GM19351 (cell line): ENCODE results near the gene HDAC7.

Experiments
- ATAC-seq: cut with Tn5 transposase; IDR thresholded peaks from one replicate; pipeline ENCODE4 v1.9.1; 2021; ENCODE audit warnings: mild to moderate bottlenecking, moderate library complexity; ENCODE audit not compliant: unreplicated experiment

The HDAC7 gene

DNA sequence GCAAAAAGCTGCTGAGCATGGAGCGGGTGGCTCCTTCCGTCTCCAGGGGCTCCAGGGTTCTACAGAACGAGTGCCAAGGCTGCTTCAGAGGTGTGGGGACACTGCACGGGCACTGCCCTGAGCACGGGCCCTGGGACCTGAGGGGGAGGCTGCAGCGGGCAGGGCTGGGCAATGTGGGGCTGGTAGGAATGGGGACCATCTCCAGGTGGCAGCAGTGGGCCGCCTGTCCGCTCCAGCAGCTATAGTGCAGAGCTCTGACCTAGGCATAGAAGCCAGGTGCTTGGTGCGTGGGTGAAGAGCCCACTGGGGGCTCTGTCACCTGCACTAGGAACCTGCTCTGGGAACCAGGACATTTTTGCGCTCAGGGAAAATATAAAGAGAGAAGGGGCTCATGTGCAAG, 22.3 kb downstream of the HDAC7 start:
- no peak for ATAC-seq

DNA sequence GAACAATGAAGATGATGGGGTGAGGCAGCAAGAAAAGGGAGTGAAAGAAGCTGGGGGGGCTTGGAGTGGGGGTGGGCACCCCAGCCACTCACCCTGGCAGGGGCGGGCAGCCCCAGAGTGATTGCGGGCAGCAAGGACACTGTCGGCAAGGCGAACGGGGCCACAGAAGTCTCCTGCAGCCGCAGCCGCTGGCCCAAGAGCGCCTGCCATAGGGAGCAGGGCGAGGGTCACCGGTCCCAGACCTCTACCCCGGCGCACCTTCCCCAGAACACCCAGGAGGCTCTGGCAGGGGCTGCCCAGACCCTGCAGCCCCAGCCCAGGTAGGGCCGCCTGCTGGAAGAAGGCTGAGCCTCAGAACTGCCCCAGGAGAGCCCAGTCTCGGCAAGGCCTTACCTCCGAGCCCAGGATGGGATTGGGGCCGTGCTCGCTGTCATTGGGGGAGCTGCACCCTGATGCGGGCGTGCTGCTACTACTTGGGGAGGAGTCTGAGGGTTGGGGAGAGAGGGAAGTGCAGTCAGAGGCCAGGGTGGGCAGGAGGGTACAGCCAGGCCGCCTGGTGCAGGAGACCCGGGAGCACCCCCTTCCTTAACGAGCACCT, 23.8 kb downstream of the HDAC7 start:
- ATAC-seq: no peak

DNA sequence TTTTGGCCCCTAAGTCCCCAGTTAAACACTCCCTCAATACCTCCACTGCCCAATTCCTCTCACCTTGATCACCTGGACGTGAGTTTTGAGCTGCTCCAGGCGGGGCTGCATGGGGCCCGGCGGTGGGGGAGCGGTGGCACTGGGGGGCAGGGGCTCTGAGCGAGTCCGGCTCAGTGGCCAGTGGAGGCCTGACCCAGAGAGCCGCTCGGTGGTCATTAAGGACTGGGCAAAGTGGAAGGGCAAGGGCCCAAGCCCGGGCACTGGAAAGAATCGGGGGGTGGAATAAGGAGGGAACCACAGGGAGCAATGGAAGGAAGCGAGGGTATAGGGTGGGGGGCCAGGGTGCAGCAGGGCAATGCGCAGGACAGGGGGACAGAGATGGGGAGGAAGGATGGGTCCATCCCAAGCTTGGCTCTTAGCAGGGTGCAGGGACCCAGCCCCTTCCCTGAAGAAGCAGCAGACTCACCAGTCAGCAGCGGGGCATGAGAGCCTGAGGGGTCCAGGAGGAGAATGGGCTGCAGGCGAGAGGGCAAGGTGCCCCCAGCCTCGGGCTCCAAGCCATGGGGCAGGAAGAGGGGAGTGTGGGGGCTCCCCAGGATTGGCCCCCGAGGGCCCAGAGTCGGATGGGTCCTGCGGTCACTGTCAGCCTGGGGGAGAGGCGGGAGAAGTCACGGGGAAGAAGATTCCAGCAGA, 24.4 kb downstream of the HDAC7 start:
- ATAC-seq: no peak

DNA sequence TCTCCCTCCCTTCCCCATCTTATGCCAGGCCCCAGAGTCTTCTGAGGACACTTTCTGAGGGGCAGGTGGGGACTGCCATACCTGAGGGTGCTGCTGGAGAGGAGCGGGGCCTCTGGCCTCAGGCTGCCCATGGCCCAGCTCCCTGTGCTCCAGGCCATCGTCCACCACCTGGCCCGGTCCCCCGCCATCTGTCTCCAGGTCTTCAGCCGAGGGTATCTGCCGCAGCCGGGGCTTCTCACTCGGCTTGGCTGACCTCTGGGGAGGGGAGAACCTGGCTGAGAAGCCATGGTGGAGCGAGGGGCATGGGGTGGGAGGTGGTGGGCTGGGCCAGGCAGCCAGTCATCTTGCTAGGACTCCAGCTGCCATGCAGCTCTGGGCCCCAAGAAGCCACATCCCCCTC, 25.0 kb downstream of the HDAC7 start:
- ATAC-seq: no peak

DNA sequence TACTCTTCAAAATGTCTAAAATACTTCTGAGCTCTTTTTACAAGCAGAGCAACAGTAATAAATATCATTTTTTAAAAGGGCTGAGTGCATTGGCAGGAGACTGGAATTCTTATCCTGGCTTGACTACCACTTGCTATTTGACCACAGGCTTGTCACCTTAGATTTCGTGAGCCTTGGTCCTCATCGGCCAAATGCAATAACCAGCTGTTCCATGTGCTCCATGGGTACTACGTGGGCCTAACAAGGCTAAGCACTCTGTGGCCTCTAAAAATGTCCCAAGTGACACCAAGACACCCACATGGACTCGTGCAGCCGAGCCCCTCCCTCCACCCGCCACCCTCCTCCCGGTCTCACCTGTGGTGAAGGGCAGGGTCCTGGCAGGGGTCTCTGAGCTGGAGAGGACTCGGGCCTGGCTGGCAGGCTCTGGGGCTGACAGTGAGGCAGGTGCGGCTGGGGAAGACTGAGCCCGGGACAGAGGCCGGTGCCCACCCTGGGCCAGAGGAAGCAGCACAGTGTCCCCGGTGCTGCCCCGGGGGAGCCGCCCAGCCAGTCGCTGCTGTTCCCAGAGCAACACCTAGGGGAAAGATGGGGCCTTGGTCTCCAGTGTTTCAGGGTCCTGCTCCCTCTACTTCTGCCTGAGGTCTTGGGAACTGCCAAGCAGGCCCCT, 26.6 kb downstream of the HDAC7 start:
- ATAC-seq: no peak

DNA sequence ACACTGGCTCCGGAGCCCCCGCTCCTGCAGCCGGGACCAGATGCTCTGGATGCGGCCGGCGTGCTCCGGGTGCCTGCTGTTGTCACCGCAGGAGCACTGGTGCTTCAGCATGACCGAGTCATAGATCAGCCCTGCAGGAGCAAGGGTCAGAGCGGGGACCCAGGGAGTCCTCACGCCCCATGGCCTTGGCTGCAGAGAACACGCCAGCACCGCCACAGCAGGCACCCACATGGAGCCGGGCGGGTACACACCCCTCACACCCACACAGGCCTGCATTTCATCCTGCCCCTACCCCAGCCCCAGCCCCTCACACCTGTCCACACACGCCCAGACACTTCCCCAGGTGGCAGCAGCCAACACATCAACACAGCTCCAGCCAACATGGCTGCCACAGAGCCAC, 27.8 kb downstream of the HDAC7 start:
- ATAC-seq: no peak

DNA sequence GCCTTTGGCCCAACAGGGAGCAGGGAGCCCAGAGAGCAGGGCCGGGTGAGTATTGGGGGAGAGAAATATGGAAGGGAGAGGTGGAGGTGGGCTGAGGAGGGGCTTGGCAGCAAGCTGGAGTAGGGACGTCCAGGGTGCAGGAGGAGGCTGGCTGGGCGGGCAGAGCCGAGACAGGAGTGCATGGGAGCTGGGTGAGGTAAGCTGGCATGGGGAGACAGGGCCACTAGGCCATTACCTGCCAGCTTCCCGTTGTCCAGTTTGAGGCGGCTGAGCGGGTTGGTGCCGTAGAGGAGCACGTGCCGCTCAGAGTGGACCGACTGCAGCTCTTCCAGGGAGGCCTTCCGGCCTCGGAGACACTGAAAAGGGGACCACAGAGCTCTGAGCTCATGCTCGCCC, 28.4 kb downstream of the HDAC7 start:
- ATAC-seq: no peak

DNA sequence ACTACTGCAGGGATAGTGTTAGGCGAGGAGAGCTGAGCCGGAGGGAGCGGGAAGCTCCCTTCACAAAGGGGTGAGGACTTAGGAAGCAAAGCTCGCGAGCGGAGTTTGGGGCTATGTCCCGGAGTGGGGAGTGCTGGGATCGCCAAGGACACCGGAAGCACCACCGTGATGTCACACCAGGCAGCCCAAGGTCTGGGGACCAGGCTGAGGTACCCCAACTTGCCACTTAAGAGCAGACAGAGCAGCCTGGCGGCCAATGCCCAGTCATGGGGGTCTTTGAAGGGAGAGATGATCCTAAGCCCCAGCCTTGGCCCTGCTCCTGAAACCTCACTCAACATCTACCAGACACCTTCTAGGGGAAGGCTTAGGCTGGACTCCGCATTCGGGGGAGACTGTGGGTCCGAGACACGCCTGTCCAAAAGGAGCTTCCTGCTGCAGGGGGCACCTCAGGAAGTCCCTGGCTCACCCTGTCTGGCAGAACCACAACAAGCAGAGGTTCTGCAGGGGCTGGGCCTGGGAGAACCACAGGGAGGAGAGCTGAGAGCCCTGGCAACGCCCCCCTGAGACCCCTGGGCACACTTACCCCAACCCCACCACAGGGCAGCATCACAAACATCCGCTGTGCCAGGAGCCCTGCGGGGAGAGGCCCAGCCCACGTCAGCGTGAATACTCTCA, 28.9 kb downstream of the HDAC7 start:
- ATAC-seq: no peak

DNA sequence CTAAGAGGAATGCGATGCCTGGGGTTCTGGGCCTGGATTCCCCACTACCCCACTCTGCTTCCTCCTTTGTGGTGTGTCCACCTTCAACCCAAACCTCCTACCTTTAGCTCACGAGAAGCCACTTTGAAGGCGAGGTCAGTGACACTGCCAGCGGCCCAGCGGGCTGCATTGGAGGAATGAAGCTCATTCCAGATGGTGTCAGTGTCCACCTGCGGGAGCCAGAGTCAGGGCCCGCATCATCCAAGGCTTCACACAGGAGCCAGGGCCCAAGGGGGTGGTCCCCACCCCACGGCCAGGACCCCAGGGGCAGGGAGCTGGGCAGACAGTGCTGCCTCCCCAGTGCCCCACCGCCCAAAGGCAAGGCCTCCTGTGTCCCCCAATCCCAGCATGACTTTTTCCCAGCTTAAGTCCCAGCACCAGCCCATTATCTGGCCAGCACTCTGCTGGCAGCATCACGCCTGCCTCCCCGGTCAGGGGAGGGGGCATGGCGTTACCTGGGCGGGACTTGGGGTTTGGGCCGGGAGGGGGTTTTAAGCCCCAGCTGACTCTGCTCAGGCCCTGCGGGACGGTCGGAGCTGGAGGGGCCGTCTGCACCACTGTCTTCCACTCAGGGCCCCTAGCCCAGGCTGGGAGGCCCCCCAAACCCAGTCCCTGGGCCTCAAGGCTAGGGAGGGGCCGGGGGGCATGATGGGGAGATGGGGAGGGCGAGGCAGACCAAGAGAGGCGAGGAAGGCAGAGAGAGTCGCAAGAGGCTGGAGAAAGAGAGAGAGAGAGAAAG, 29.8 kb downstream of the HDAC7 start:
- no peak for ATAC-seq

DNA sequence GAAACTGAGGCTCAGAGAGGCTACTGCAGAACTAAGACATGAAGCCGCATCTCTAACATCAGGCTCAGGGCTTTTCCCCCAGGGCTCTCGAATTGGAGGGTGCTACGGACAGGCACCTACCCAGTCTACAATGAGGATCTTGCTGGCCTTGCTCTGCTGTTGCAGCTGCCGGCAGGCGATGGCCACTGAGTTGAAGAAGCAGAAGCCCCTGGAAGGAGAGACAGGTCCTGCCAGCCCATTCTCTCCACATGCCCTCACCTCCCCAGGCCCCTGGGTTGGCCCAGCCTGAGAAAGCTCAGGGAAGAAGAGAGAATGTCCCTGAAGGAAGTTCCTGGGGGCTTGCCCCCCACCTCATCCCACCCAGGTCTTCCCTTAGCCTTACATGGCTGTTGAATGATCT, 30.6 kb downstream of the HDAC7 start:
- no peak for ATAC-seq

DNA sequence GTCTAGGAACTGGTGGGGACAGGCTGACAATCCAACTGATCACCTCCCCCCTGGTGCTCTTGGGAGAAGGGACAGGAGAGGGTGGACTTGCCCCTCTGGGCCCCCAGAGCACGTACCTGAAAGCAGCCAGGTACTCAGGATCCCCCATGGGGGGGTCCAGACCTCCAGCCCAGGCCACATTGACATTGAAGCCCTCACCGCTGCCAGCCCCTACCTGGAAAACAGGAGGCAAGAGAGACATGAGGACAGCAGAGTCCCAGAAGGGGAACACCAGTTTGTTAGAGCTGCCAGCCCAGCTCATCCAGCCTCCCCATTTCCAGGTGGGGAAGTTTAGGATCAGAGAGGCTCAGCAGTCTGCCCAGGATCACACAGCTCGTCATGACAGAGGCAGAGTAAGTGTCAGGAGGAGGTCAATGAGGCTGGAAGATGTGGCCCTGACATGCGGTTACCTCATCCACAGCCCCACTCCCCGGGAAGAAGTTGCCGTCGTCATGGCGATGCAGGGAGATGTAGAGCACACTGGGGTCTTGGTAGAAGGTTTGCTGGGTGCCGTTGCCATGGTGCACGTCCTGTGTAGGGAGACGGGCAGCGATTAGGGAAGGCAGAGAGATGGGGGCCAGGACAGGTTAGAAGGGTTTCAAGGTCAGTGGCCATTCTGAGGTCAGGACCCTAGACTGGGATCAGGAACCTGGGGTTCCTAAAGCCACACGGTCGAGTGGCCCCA, 31.9 kb downstream of the HDAC7 start:
- no peak for ATAC-seq

DNA sequence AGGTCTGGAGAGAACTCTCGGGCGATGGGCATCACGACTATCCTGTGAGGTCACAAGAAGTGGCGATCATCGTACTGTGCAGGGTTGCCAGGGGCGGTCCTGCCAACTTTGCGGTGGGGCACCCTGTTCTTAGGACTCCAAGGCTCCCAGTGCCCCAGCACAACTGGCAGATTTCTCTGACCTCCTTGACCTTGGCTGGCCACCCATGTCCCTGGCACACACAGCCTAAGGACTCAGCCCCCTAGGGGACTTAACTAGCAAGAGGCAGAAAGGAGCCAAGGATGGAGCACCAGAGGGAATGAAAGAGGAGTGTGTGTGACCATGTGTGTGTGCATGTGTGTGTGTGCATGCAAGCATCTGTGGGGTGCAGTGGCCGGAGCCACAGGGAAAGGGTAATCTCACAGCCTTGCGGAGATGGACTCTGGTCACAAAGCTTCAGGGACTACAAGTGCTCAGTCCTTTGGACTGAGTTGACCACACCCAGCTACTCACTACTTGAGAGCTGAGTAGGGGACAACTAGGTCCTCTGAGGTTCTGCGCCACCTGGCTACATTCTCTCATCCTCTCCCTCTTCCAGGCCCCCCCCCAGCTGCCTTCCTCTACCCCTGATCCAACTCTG, 32.9 kb downstream of the HDAC7 start:
- ATAC-seq: no peak

DNA sequence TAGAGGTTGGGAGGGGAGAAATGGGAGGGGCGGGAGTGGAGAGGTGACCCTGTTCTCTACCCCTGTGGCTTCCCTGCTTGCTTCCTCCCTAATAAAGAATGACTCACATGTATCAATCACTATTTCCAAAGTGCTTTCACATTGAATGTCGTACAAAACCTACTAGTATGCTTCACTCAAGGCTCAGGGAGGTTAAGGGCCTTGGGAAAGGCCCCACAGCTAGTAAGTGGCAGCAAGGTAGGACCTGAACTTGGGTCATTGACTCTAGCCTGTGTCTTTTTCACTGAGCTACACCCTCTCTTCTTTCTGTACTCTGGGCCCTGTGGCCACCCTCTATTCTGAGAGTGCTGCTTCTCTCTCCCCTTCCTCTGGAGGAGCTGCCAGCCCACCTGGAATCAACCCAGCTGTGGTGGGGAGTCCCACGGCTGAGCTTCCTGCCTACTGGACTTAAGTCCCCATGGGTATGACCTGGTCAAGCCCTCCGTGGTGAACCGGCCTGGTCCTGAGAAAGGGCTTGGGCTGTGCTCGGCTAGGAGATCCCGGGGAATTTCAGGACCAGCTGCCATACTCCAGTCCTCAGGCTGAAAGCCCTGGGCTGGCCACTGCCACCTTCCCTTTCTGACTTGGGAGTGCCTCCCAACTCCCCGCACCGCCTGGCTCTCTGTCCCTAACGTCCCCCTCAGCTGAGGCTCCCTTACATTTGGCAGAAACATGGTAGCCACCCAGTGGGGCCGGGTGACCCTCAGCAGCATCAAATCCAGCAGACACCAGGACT, 33.6 kb downstream of the HDAC7 start:
- ATAC-seq: no peak

DNA sequence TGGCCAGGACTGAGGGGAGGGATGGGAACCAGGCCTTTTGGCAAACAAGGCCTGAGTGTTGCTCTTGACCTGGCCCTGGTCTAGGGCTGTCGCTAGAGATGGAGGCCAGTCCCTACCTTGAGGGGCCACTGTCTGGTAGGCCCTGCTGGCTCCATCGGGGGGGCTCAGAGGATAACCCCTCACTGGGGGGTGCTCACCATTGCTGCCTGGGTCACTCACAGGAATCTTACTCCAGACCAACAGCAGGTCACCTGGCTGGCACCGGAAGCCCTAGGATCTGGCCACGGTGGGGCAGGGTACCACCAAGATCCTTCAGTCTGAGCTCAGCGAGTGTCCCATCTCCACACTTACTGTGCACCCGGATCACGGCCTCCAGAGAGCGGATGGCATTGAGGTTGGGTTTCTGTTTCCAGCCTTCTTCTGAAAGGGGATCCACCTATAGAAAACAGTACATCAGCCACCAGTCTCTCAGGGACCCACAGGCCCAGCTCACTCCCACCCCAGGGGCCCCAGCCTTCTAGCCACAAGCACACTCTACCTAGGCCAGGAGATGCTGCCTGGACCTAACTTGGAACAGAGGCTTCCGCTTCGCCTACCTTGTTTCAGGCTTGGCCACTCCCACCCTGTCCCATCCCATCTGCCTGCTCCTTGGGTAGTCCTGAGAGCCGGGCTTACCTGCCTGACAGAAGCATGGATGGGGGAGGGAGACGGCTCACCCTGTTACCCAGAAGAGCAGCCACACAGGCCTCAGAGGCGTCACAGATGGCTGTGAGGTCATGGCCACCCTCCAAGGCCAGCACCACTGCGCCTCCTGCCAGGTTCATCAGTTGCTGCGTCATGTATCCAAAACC, 34.4 kb downstream of the HDAC7 start:
- ATAC-seq: no peak

DNA sequence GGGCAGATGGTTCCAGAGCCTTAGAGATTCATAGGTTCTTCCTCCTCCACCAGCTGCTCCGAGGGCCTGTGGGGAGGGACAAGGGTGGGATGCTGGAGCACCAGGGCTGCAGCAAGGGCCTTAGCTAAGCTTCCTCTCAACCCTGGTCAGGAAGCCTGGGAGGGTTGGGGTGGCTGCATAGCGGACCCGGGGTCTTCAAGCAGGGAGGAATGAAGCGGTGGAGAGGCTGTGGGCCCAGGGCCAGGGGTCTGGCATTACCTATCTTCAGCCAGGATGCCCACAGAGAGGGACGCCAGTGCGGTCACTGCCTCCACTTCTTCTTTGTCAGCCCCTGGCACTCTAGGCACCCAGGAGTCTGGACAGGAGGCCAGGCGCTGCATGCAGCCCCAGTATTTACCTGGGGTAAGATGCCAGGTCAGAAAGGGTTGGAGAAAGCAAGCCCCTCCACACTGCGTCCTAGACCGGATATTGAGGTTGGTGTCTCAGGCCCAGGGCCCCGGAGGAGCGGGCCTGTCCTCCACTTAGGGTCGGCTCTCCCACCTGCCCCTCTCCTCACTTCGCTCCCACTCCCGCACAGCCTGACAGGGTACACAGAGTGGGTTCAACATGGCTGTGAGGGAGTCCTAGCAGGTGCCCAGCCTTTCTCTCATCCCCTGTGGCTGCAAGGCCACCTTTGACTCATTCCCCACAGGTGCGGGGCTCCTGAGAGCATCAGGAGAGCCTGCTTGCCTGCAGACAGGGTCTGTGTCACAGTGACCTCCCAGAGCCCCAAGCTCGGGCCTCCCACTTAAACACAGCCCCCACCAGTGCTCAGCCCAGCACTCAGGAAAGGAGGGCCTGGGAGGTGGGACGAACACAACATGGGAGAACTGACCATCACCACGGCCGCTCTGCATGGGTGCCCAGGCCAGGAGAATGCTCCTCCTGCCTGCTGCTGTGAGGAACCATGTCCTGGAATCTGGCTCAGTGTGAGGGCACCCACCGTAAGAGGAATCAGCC, 35.6 kb downstream of the HDAC7 start:
- ATAC-seq: no peak

DNA sequence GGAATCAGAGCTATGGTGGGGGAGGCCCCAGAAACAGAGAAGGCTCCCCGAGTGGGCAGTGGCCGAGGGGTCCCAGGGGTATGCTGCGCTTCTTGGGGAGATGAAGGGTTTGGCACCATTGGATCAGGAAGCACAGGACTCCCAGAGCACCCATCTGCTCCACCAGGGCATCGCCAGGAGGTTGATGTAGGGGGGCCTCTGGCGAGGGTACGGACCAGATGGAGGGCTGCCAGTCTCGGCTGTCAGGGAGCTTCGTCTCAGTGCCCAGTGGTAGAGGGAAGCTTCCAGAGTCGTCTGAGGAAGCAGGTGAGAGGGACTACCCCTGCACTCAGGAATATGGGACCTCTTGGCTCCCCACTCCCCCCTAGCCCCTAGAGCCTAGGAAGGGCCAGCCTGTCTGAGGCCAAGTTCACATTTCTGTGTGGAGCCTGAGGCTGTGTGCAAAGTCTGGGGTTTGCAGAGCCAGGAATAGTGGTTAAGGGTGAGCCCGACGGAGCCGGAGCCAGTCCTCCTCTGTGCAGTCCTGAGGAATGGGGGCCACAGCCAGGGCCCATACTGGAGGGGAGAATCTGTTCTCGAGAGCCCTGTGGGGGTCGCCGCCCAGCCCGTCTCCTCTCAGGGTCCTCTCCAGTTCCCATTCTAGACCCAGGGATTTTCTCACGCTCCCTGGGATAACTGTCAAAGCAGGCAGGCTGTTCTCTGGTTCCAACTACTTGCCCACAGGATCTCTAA, 36.5 kb downstream of the HDAC7 start:
- ATAC-seq: no peak

DNA sequence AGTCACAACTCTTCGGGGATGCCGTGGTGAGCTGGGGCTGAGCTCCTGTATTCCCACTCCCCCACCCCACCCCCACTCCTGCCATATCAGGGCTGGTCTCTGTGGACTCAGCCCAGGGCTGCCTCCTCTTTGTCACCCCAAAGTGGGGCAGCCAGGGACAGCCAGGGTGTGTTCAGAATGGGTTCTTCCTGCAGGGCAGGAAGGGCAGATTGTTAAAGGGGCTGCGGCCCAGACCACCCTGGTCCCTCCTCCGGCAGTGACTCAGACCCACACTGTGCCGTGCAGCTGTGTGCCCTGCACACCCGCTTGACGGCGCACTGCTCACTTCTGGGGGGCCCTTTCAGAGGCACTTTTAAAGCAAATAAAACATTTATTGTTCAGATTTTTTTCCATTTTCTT, 37.3 kb downstream of the HDAC7 start:
- no peak for ATAC-seq
